ENCODE results near the gene HDLBP.
"Not testable (repeated sequence)": the region's sequence is repeated elsewhere in the genome, so short reads cannot be mapped to it uniquely, and the experiment has no call there.

The HDLBP gene

GRCh38 chr2:241339839-241340630 is 24.6 kb upstream of the HDLBP start:
- no peak for DNase-seq (ENCODE audit: low spot score)

- no peak for DNase-seq (ENCODE audit: low spot score)
These were observed 19.3 kb upstream of the HDLBP start for GRCh38 chr2:241334813-241335212.

- DNase-seq (ENCODE audit: low spot score), result no peak
These were observed 15.1 kb upstream of the HDLBP start for GRCh38 chr2:241330616-241330981.

GRCh38 chr2:241329669-241330615 is 14.5 kb upstream of the HDLBP start:
- no peak for DNase-seq (ENCODE audit: low spot score)

- no peak for DNase-seq (ENCODE audit: low spot score)
These were observed 9.8 kb upstream of the HDLBP start for GRCh38 chr2:241325257-241325656.

- DNase-seq (ENCODE audit: low spot score), result no peak
These were observed 9.3 kb upstream of the HDLBP start for GRCh38 chr2:241324775-241325174.

GRCh38 chr2:241323778-241324177 is 8.3 kb upstream of the HDLBP start:
- DNase-seq (ENCODE audit: low spot score), result no peak

- DNase-seq (ENCODE audit: low spot score), result no peak
These were observed 6.4 kb upstream of the HDLBP start for GRCh38 chr2:241321886-241322285.

GRCh38 chr2:241321033-241321432 is 5.6 kb upstream of the HDLBP start:
- DNase-seq (ENCODE audit: low spot score), result no peak

GRCh38 chr2:241320394-241320793 is 4.9 kb upstream of the HDLBP start:
- DNase-seq (ENCODE audit: low spot score), result no peak

GRCh38 chr2:241318830-241319229 is 3.4 kb upstream of the HDLBP start:
- DNase-seq (ENCODE audit: low spot score), result not testable (repeated sequence)

- DNase-seq (ENCODE audit: low spot score), result no peak
These were observed 1.9 kb upstream of the HDLBP start for GRCh38 chr2:241317391-241317790.

- DNase-seq (ENCODE audit: low spot score), result no peak
These were observed 1.4 kb upstream of the HDLBP start for GRCh38 chr2:241316825-241317224.

- DNase-seq (ENCODE audit: low spot score), result no peak
These were observed 583 bp upstream of the HDLBP start, which contains the start of gene SEPTIN2 for GRCh38 chr2:241315879-241316631. Gene SEPTIN2, plus strand, starts transcription at chr2:241315925. Its CDS starts 8,308 bp downstream, at chr2:241324233.

GRCh38 chr2:241314226-241315092 is 1.0 kb downstream of the HDLBP start:
- DNase-seq (ENCODE audit: low spot score), result no peak

GRCh38 chr2:241313543-241314095 is 1.9 kb downstream of the HDLBP start:
- no peak for DNase-seq (ENCODE audit: low spot score)

- DNase-seq (ENCODE audit: low spot score), result no peak
These were observed 3.4 kb downstream of the HDLBP start for GRCh38 chr2:241312082-241312481.

GRCh38 chr2:241310917-241311566 is 4.4 kb downstream of the HDLBP start:
- no peak for DNase-seq (ENCODE audit: low spot score)

- no peak for DNase-seq (ENCODE audit: low spot score)
These were observed 5.8 kb downstream of the HDLBP start for GRCh38 chr2:241309684-241310117.

GRCh38 chr2:241308832-241309500 is 6.5 kb downstream of the HDLBP start:
- DNase-seq (ENCODE audit: low spot score), result no peak

Measured in D341Med (cell line).